SK-N-MC (cell line): Measurements from ENCODE around the gene BCAS4.

ENCODE experiments used
- DNase-seq: peaks from one replicate; pipeline ENCODE4 v3.0.0-alpha.2; 2011; ENCODE audit warnings: low read depth, low spot score
- H3K27ac ChIP-seq: fragments of 200-600 bp; sonication (generic); 2 replicates; pipeline ENCODE4 v1.5.1; 2016; ENCODE audit warnings: mixed run types
- H3K36me3 ChIP-seq: fragments of 200-600 bp; sonication (generic); 2 replicates; pipeline ENCODE4 v1.6.1; 2017; ENCODE audit warnings: antibody characterized with exemption, low read length, mixed read lengths; ENCODE audit not compliant: insufficient read depth
- H3K4me3 ChIP-seq: fragments of 200-600 bp; sonication (generic); 2 replicates; pipeline ENCODE4 v1.5.1; 2016
- H3K9ac ChIP-seq: fragments of 200-600 bp; sonication (generic); 2 replicates; pipeline ENCODE4 v1.8.0; 2017; ENCODE audit warnings: mixed run types, mixed read lengths; ENCODE audit not compliant: insufficient read length
- H3K9me3 ChIP-seq: fragments of 200-600 bp; sonication (generic); 2 replicates; pipeline ENCODE4 v1.6.1; 2017; ENCODE audit warnings: low read depth, mild to moderate bottlenecking, antibody characterized with exemption, low read length, moderate library complexity, mixed read lengths
- EZH2 ChIP-seq: fragments of 200-600 bp; sonication (generic); IDR thresholded peaks from one replicate; pipeline ENCODE4 v1.6.1; 2017; ENCODE audit warnings: antibody characterized with exemption
- FOXP2 ChIP-seq: optimal IDR thresholded peaks from 2 replicates; pipeline ENCODE3; 2011; ENCODE audit warnings: mild to moderate bottlenecking, moderate library complexity; ENCODE audit not compliant: insufficient read depth; ENCODE audit errors: extremely low read length, control extremely low read depth
- POLR2AphosphoS5 ChIP-seq: IDR thresholded peaks from 2 replicates; pipeline ENCODE4 v1.6.1; 2012; ENCODE audit warnings: mild to moderate bottlenecking, low read depth, low read length, borderline replicate concordance

The BCAS4 gene

GRCh38 chr20:50848341-50848808 lies 53.5 kb downstream of the BCAS4 start:
- DNase-seq: no peak
- Histone ChIP-seq H3K4me3 (no peak overlapping the region), H3K27ac (no peak overlapping the region), H3K9ac (no peak overlapping the region), H3K9me3 (no peaks in the 10 kb centered on the region), H3K36me3 (no peaks in the 10 kb centered on the region)
- TF ChIP-seq FOXP2 (no peak), EZH2 (no peak), POLR2AphosphoS5 (no peak)

- Histone ChIP-seq H3K27ac (no peak overlapping the region), H3K4me3 (no peak overlapping the region), H3K36me3 (no peaks in the 10 kb centered on the region), H3K9me3 (no peaks in the 10 kb centered on the region), H3K9ac (no peak overlapping the region)
- no peak for DNase-seq
- TF ChIP-seq EZH2 (no peak), POLR2AphosphoS5 (no peak), FOXP2 (no peak)
These were observed 54.2 kb downstream of the BCAS4 start for GRCh38 chr20:50848846-50849673.

GRCh38 chr20:50850721-50851286 lies 55.9 kb downstream of the BCAS4 start:
- TF ChIP-seq FOXP2 (no peak), EZH2 (no peak), POLR2AphosphoS5 (no peak)

GRCh38 chr20:50852085-50852484 lies 57.2 kb downstream of the BCAS4 start:
- DNase-seq: no peak
- Histone ChIP-seq H3K27ac (no peak overlapping the region), H3K9me3 (no peaks in the 10 kb centered on the region), H3K4me3 (no peak overlapping the region), H3K9ac (no peak overlapping the region), H3K36me3 (no peaks in the 10 kb centered on the region)
- TF ChIP-seq POLR2AphosphoS5 (no peak), FOXP2 (no peak), EZH2 (no peak)

More at GRCh38 chr20:50850721-50851286, 55.9 kb downstream of the BCAS4 start:
- no peak for DNase-seq
- Histone ChIP-seq H3K4me3 (no peak overlapping the region), H3K27ac (no peak overlapping the region), H3K36me3 (no peaks in the 10 kb centered on the region), H3K9ac (no peak overlapping the region), H3K9me3 (no peaks in the 10 kb centered on the region)

GRCh38 chr20:50854506-50855249 lies 59.8 kb downstream of the BCAS4 start:
- Histone ChIP-seq H3K4me3 (no peak overlapping the region), H3K27ac (no peak overlapping the region), H3K36me3 (no peaks in the 10 kb centered on the region), H3K9ac (no peak overlapping the region), H3K9me3 (no peaks in the 10 kb centered on the region)
- DNase-seq: no peak
- TF ChIP-seq EZH2 (no peak), POLR2AphosphoS5 (no peak), FOXP2 (no peak)

GRCh38 chr20:50855498-50856474 lies 60.9 kb downstream of the BCAS4 start:
- H3K27ac ChIP-seq: no peak overlapping the region
- TF ChIP-seq FOXP2 (no peak), POLR2AphosphoS5 (no peak), EZH2 (no peak)
- H3K9me3 ChIP-seq: no peaks in the 10 kb centered on the region
- H3K36me3 ChIP-seq: no peaks in the 10 kb centered on the region
- DNase-seq: no peak
- no peak overlapping the region for H3K9ac ChIP-seq
- H3K4me3 ChIP-seq: no peak overlapping the region

- Histone ChIP-seq H3K9ac (no peak overlapping the region), H3K9me3 (no peaks in the 10 kb centered on the region), H3K36me3 (no peaks in the 10 kb centered on the region), H3K27ac (no peak overlapping the region), H3K4me3 (no peak overlapping the region)
- no peak for DNase-seq
- TF ChIP-seq FOXP2 (no peak), POLR2AphosphoS5 (no peak), EZH2 (no peak)
These were observed 61.7 kb downstream of the BCAS4 start for GRCh38 chr20:50856475-50857041.

GRCh38 chr20:50857348-50857747 lies 62.5 kb downstream of the BCAS4 start:
- Histone ChIP-seq H3K27ac (no peak overlapping the region), H3K4me3 (no peak overlapping the region), H3K36me3 (no peaks in the 10 kb centered on the region), H3K9ac (no peak overlapping the region), H3K9me3 (no peaks in the 10 kb centered on the region)
- TF ChIP-seq EZH2 (no peak), FOXP2 (no peak), POLR2AphosphoS5 (no peak)
- DNase-seq: no peak
